ENCODE results near the gene LSM3.

Gene LSM3

GRCh38 chr3:14181253-14181652 is 2.6 kb downstream of the LSM3 start:
- DNase-seq, result no peak
- in situ Hi-C loops (cut with MboI; ENCODE audit: low pct_unique_long_range_greater_than_20kb, low sequenced_read_pairs), result no loop called here

DNA sequence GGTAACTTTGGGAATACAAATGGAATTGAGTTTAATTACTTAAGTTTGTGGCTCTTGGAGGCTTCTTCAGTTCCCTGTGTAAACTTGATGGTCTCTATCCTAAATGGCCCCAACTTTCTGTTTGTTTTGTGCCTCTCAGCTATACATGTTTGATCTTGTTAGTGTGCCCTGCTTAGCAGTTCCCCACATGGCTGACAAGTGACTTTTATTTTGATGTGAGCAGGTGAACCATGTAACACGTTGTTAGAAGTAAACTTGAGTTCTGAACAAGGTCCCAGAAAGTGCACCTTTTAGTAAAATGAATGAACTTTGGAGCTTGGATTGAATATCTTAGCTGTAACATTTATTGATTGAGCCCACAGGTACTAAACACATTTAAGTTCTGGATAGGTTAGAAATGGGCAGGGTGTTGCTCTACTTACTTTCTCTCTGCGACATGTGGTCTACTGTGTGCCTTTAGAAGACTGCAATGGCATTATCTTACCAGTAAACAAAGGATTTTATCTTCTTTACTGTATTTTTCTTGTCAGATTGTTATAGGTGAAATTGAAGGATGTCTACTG is 4.5 kb downstream of the LSM3 start:
- in situ Hi-C loops (cut with MboI; ENCODE audit: low pct_unique_long_range_greater_than_20kb, low sequenced_read_pairs), result no loop called here
- DNase-seq, result no peak

- in situ Hi-C loops (cut with MboI; ENCODE audit: low pct_unique_long_range_greater_than_20kb, low sequenced_read_pairs), result no loop called here
- DNase-seq, result no peak
These were observed 8.3 kb downstream of the LSM3 start for GRCh38 chr3:14186854-14187458.

DNA sequence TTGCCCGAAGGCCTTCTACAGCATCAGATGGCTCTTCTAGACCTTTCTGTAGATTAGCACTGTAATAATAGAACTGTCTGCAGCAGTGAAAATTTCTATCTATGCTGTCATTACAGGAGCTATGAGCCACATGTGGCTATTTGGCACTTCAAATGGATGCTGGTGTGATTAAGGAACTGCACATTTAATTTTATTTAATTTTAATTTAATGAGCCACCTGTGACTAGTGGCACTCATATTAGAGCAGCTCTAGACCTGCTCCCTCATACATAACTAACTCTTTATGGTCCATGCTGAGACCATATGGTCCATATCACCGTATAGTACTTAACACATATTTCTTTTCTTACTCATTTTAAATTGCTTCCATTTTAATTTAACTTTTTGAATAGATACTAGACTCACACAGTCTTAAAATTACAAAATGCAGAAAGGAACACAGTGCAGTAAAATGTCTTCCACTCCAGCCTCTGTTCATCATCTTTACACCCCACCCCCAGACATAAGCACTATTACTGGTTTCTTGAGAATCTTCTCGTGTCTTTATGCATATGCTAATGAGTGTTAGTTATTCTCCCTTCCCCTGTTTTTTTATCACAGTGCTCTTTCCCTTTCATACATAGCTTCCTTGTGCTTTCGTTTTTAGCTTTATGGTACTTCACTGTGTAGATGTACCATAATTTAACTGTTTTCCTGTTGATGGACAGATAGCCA is 9.6 kb downstream of the LSM3 start:
- in situ Hi-C loops (cut with MboI; ENCODE audit: low pct_unique_long_range_greater_than_20kb, low sequenced_read_pairs), result no loop called here
- DNase-seq, result no peak

- in situ Hi-C loops (cut with MboI; ENCODE audit: low pct_unique_long_range_greater_than_20kb, low sequenced_read_pairs), result no loop called here
- no peak for DNase-seq
These were observed 16.2 kb downstream of the LSM3 start for GRCh38 chr3:14194865-14195264.

- in situ Hi-C loops (cut with MboI; ENCODE audit: low pct_unique_long_range_greater_than_20kb, low sequenced_read_pairs), result no loop called here
- DNase-seq, result no peak
These were observed 21.0 kb downstream of the LSM3 start for GRCh38 chr3:14199641-14200040.

DNA sequence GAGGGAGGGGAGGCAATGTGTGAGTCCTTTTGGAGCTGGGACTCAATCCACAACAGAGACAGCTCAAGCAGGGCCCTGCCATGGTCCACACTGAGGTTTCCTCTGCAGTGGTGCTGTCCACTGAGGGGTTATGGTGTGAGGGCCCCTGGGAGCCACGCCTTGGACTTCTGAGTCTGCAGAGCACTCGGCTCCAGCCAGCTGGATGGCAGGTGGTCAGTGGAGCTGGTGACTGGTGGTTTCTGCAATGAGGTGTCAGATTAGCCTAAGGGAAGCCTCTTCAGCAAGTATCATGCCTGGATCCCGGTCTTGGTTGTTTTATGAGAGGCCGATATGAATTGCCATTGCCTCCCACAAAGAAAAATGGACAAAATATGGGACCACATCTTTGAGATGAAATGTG is 21.7 kb downstream of the LSM3 start:
- in situ Hi-C loops (cut with MboI; ENCODE audit: low pct_unique_long_range_greater_than_20kb, low sequenced_read_pairs), result no loop called here
- DNase-seq, result no peak

GRCh38 chr3:14200841-14201240 is 22.2 kb downstream of the LSM3 start:
- in situ Hi-C loops (cut with MboI; ENCODE audit: low pct_unique_long_range_greater_than_20kb, low sequenced_read_pairs), result no loop called here
- no peak for DNase-seq

GRCh38 chr3:14201940-14202684 is 23.5 kb downstream of the LSM3 start:
- in situ Hi-C loops (cut with MboI; ENCODE audit: low pct_unique_long_range_greater_than_20kb, low sequenced_read_pairs), result no loop called here
- DNase-seq, result no peak

DNA sequence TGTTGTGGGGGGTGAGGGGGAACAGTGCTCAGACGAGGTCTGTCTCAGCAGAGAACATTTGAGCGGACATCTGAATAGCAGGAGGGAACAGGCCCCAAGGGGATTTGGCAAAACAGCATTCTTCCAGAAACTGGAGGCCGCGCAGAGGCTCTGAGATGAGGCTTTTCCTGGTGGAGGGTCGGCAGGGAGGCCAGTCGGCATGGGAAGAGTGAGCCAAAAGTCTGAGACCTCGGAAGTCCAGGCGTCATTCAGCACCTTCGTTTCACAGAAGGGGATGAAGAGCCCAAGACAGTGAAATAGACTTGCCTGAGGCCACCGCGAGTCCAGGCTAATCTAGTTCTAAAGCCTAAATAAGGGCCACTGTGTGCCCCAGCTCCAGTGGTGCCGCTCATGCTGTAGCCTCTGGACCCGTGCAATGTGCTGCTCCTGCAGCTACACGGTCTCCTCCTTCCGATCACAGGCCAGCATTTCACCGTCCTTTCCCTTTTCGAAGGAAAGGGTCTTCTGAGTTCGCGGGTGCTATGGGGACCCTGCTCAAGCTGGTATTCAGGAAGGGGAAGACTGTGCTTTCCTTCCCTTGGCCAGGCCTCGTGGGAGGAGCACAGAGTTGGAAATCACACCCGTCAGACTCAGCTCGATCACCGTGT is 24.4 kb downstream of the LSM3 start:
- DNase-seq, result no peak
- in situ Hi-C loops (cut with MboI; ENCODE audit: low pct_unique_long_range_greater_than_20kb, low sequenced_read_pairs), result no loop called here

DNA sequence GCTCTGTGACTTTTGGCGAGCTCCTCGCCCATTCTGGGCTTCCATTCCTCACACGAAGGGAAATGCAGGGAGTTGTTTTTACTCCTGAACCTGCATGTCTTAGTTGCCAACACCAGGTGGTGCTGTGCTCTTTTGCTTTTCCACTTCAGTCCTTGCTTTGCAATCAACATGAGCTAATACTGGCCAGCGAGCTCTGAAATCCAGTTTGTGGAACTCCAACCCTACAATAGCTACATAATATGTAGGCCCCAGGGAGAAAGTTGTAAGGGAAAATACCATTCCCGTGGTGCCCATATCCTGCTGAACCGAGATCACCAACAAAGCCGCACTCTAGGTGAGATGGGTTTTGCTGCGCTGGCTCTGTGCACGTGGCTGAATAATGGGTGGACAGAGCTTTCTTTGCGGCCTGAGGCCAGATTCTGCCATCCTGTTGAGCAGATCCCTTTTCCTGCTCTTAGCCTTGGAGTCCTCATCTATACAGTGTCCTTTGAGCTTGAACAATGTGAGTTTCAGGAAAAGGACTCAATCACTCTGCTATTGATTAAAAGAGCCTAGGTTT is 25.0 kb downstream of the LSM3 start:
- peak; percentile 89 for DNase-seq
- in situ Hi-C loops (cut with MboI; ENCODE audit: low pct_unique_long_range_greater_than_20kb, low sequenced_read_pairs), result no loop called here

DNA sequence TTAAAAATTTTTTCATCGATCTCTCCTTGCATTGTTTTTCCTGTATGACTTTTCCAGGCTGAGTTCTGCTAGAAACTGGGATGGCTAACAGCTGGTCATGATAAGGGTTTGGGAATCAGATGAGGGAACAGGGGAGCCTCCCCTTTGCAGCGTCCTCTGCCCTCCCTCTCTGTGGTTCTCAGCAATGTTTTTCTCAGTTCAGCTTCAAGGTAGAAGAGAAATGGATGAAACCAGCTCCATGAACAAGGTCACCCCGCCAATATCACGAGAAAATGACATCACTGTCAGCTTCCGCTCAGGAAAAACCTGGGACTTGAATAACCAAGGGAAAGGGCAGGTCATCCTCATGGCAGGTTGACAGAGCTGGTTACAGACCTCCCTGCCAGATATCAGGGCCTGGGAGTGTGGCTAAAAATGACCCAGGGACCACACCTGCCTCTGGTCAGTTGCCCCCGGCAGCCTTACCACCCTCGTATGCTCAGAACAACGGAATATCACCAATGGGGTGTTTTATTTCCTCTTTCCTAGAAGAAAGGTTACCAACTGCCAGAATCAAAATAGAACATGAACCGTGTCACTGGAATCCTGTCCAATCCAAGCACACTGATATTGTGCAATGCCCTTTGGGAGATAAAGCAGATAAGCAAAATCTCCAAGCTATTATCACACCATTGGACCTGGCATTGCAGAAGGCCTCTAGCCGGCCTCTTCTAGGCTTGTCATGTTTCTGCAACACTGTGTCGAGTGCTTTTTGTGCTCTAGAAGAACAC is 26.1 kb downstream of the LSM3 start:
- DNase-seq, result peak; percentile 94

GRCh38 chr3:14206548-14207177 is 28.0 kb downstream of the LSM3 start:
- no peak for DNase-seq
- in situ Hi-C loops (cut with MboI; ENCODE audit: low pct_unique_long_range_greater_than_20kb, low sequenced_read_pairs), result no loop called here

More for the DNA sequence above, 26.1 kb downstream of the LSM3 start:
- in situ Hi-C loops (cut with MboI; ENCODE audit: low pct_unique_long_range_greater_than_20kb, low sequenced_read_pairs), result no loop called here

GRCh38 chr3:14208168-14208567 is 29.6 kb downstream of the LSM3 start:
- no peak for DNase-seq
- in situ Hi-C loops (cut with MboI; ENCODE audit: low pct_unique_long_range_greater_than_20kb, low sequenced_read_pairs), result no loop called here

DNA sequence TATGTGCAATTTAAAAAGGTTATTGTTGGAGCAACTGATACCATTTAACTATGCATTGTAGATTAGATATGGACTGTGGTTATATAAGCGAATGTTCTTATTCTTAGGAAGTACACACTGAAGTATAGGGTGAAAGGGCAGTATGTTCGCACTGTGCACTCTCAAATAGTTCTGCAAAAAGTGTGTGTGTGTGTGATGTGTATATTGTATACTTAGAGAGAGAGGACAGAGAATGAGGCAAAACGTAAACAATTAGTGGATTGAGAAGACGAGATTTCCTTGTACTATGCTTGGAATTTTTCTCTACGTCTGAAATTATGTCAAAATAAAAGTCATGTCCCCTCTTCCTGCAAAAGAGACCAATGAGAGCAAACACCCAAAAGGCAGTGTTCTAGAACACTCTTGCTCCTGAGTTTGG is 30.4 kb downstream of the LSM3 start:
- in situ Hi-C loops (cut with MboI; ENCODE audit: low pct_unique_long_range_greater_than_20kb, low sequenced_read_pairs), result no loop called here
- no peak for DNase-seq

- DNase-seq, result no peak
- in situ Hi-C loops (cut with MboI; ENCODE audit: low pct_unique_long_range_greater_than_20kb, low sequenced_read_pairs), result no loop called here
These were observed 31.1 kb downstream of the LSM3 start for GRCh38 chr3:14209581-14210289.

DNA sequence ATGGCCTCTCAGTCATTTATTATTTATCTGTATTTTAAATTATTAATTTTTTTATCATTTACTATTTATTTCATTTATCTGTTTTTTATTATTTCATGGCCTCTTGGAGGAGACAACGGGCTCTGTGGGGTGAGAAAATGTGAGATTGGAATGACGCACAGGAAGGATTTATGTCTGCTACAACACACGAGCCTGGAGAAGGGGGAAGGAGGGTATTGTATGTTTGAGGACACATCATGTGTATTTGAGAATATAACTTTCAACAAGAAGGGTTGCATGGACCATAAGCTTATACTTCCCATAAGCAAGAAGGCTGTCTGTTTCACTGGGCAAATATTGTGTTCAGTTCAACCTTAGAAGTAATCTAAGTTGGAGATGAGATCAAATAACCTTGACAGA is 31.7 kb downstream of the LSM3 start:
- DNase-seq, result no peak
- in situ Hi-C loops (cut with MboI; ENCODE audit: low pct_unique_long_range_greater_than_20kb, low sequenced_read_pairs), result no loop called here
